ENCODE data around the gene UCN2.

UCN2 gene

DNA sequence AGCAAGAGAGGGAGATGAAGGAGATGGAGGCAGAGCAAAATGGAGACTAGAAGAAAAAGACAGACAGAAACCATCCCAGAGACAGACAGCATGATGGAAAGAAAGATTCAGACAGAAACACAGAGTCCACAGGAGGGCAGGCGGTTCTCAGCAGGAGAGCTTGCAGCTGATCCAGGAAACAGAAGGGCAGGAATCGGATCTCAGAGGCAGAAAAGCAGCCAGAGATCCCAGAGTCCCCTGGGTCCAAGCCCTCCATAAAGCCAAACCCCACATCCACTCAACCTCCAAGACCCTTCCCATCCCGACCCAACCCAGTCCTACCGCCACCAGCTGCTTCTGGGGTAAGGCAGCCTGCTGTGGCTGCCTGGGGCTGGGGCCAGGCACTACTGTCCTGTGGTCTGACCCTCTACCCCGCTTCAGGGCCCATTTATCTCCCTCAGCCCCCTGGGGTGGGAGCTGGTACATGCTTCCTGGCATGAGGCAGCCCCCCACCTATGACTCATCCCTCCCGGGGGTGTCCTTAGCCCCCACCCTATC lies at the start of gene UCN2:
UCN2 (minus strand) TSS at position 400 of the 537 bp plus-strand sequence. CDS start 657 bp downstream, outside the sequence.
- DNase-seq: no peak

DNA sequence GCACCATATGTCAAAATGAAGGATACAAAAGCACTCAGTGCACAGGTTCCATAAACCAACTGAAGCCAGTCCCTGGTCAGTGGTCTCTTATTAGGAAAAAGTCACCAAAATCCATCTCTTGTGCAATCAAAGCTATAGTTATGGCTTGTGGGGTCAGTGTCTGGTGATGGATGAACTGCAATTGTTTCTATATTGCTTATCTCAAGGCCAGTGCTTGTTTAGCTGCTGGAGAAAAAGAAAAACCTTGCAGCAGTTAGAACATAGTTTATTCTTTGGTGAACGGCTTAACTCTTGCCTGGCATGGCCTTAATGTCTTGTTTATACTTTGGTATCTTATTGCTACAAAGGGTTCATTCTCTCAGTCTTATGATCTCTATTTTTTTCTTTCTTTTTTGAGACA lies 48.7 kb upstream of the UCN2 start:
- DNase-seq: no peak

DNA sequence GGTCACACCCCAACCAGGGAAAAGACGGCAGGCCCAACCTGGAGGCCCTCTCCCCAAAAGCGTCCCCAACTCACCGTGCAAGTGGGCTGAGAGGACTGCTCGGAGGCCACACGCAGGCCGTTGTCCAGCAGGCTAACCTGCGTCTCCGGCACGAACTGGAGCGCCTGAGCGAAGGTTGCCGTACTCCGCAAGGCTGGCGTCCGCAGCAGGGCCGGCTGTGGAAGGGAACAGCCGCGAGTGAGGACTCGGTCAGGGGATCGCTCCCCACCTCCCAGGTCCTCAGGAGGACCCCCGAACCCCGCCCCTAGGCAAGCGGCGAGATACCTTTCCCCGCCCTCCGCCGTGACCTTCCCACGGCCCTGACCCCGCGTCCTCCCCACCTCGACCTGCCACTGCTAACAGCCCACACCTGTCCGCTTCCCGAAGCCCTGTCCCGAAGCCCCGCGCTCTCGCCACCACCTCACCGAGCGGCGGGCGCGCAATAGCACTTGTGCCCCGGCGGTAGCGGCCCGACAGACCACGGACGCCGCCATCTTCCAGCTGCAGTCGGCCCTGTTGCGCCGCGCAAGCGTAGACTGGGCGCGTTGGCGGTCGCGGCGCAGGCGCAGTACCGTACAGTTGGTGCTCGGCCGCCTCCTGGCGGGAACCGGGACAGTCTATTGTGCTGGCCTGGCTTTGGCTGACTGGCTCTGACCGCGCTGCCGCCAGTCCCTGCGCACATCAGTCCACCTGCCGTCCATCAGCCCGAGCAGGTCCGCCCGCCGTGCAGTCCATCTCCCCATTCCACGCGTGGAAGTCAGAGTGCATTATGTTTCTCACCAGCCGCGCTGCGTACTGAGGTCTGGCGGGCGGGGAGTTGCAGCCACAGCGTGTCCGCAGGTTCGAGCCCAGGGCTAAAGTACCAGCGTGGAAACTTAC lies 45.8 kb upstream of the UCN2 start, which contains the start of gene UQCRC1:
UQCRC1 (minus strand) TSS at position 559 of the 918 bp plus-strand sequence; CDS start at position 533, 26 bp downstream.
- DNase-seq: peak; percentile 93

GRCh38 chr3:48607519-48607918 lies 43.9 kb upstream of the UCN2 start:
- no peak for DNase-seq

GRCh38 chr3:48601622-48601994 lies 38.0 kb upstream of the UCN2 start:
- DNase-seq: no peak

DNA sequence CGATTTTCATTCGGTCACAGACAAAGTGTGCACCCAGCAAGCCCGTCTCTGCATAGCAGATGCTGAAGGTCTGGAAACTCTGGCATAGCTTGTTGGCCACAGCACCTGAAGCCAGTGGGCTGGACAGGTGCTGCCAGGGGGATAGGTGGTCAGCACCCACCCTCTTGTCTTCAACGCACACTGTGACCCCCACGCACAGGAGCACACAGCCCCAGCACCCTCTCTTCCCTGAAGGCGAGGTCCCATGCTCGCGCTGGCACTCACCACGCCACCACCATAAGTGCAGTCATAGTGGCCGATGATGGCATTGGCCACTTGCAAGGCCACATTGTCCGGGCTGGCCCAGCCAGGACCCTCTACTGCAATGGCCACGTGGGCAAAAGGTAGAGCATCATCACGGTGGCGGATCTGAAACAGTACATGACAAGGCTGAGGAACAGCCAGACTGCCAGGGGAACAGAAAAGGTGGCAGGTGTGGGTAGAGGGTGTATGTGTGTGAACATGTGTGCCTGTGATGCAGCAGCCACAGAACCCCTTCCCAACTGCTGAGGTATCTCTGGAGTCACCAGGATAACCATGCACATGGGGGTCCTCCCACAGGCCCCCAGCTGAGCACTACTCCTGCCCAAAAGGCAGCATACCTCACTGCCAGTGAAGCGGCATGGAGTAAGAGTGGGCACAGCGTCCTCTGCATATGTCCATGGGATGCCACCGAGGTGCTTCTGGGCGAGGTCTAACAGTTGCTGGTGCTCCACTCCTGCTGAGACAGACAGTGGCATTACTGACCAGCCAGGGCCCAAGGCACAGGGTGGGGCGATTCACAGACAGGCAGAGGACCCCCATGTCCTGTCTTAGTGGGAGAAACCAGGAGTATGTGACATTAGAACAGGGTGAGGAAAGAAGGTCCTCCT lies 37.4 kb upstream of the UCN2 start:
- DNase-seq: no peak

- no peak for DNase-seq
These were observed 36.1 kb upstream of the UCN2 start for GRCh38 chr3:48599509-48600285.

DNA sequence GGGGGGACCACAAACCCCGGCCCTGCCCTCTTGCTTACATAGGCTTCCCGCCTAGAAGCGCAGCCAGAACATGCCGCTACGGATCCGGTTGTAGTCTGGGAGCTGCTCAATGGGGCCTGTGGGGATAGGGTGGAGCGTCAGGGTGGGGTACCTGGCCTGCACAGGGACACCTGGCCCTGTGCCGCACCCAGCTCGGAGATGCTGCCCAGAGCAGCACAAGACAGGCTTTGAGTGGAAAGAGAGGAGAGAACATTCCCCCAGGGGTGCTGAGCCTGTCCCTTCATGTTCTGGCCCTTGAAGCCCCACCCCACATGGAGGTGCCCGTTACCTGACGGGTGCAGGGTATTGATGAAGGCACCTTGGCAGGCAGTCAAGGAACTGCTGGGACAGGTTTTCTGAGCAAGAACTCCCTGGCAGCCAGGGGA lies 35.5 kb upstream of the UCN2 start:
- DNase-seq: no peak

- no peak for DNase-seq
These were observed 34.9 kb upstream of the UCN2 start for GRCh38 chr3:48598323-48599076.

DNA sequence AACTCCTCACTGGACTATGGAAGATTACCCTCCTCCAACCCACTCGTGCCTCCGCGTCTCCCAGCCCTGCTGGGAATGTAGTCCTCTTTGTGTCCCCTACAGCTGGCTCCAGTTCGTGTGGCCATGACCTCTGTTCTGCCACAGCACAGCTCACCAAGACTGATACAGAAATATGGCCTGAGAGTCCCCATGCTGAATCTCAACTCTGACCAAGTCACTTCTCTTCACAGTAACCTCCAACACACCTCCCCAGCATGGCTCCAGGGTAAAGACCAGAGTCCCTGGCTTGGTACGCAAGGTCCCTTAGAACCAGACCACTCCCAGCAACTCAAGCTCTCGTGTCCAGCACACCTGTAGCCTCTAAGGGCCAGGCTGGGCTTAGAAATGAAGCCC lies 33.8 kb upstream of the UCN2 start:
- no peak for DNase-seq

- DNase-seq: no peak
These were observed 33.3 kb upstream of the UCN2 start for GRCh38 chr3:48596676-48597407.

GRCh38 chr3:48596157-48596556 lies 32.6 kb upstream of the UCN2 start:
- DNase-seq: no peak

DNA sequence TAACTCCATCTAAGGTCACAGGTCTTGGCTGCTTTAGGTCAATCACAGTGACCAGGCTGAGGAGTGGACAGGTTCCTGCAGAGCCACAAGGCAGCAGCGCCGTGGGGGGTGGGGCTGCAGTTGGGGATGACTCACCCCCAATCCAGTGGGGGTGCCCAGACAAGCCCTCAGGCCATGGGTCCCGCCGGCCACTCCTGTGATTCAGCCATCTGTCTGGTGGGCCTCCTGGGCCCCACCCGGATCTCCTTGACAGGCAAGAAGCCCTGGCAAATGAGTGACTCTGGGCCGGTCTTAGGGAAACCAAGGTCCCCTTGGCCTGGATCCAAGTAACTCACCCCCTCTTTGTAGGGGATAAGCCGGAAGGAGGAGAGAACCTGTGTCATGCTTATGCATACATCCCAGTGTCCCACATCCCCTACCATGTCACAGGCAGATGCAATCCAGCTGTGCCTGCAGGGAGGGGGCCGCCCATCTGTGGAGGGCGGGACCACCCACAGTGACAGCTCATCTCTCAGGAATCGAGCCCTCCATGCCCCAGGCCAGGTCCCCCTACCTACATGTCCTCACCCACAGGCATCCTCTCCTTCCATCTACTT lies 32.0 kb upstream of the UCN2 start:
- DNase-seq: no peak

DNA sequence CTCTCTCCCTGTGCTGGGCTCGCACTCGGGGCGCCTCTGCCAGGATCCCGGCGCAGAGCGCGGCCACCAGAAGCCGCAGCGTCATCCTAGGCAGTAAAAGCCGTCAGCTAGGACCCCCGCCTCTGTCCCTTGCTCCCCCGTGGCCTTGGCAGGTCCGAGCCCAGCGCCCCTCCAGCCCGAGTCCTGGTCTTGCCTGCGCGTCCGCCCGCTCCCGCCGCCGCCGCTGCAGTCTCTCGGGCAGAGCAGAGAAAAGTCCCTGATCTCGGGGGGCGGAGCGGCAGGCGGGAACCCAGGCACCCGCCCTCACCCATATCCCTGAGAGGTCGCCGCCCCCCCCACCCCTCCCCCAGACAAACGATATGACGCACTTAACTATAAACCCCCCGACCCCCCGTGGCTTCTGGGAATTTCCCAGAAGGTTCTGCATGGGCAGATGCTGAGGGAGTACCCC lies 31.5 kb upstream of the UCN2 start, which contains the start of gene COL7A1:
COL7A1 (minus strand) TSS at position 255 of the 451 bp plus-strand sequence; CDS start at position 85, 170 bp downstream.
- no peak for DNase-seq

GRCh38 chr3:48594417-48595049 lies 31.0 kb upstream of the UCN2 start:
- DNase-seq: no peak

GRCh38 chr3:48593337-48593736 lies 29.8 kb upstream of the UCN2 start:
- DNase-seq: no peak

- DNase-seq: no peak
These were observed 29.0 kb upstream of the UCN2 start for GRCh38 chr3:48592519-48593087.

DNA sequence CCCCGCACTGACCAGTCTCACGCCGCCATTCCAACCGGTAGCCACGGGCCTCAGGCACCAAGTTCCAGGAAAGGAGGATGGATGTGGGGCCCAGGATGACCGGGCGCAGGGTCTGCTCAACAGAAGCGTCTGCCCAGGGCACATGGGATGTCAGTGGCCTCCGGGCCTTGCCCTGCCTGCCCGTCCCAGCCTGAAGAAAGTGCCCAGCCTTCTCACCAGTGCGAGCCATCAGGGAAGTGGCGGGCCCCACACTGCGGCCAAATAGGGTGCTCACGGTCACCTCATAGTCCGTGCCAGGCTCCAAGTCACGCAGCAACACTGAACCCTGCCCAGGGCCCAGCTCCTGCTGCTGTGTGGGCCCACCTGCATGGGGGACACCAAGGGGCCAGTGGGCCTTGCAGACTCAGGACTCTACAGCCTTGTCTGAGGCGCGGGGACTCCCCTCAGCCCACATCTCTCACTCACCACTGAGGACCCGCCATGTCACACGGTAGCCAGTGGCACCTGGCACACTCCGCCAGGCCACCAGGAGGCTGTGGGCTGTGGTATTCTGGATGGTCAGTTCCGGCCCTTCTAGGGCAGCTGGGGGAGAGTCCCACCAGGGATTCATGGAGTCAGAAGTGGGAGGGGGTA lies 28.4 kb upstream of the UCN2 start:
- DNase-seq: no peak

GRCh38 chr3:48591436-48591835 lies 27.9 kb upstream of the UCN2 start:
- DNase-seq: no peak
